ENCODE data around the gene F10. TPM values are rescaled to one million over a fixed set of nuclear protein-coding genes. Genes with fewer than 3 reads are reported as not detected.

Gene F10
- total and polyA plus RNA-seq, 9 of the 15 experiments (the other 6 are each of a cell fraction or from before 2014, with no cell fraction given) = 0.04 to 0.09 (median 0.07) TPM; not detected in 5

- in situ Hi-C loops (cut with MboI) = no loop called here
- H3K4me3 ChIP-seq = no peak overlapping the region
- FAIRE-seq = no peak
- H3K27me3 ChIP-seq (ENCODE audit: control insufficient read depth in 2 of 2, insufficient read depth in 2 of 2, low read length in 2 of 2) = no peaks in the 10 kb centered on the region
- H3K79me2 ChIP-seq (ENCODE audit: control insufficient read depth, insufficient read depth, low read length) = peaks cover 9% of the 10 kb centered on the region; the same call in 2 of the 3 replicates
- no peak overlapping the region for H3K4me2 ChIP-seq (ENCODE audit: insufficient read depth, low read length)
- no peak overlapping the region for H3K9ac ChIP-seq (ENCODE audit: insufficient read depth in 1 of 2, low read depth in 2 of 2, low read length in 2 of 2)
- WGBS (ENCODE audit: insufficient coverage, low coverage, missing lambda C conversion rate) = 89% methylated on average over 10 of the region's 13 CpGs
- intact Hi-C loops (cut with micrococcal nuclease) = no loop called here
- peaks cover 88% of the 10 kb centered on the region for H3K36me3 ChIP-seq (ENCODE audit: control insufficient read depth, insufficient read depth, low read length)
- peaks cover 3% of the 10 kb centered on the region for H3K9me1 ChIP-seq (ENCODE audit: control insufficient read depth, insufficient read depth, low read length)
- no TSS peak for BruUV-seq (replicated peaks)
- H4K20me1 ChIP-seq (replicated peaks; ENCODE audit: control insufficient read depth, insufficient read depth, low read length) = peaks cover 4% of the 10 kb centered on the region; the same call in 1 of the 2 replicates
- no peaks in the 10 kb centered on the region for H3K9me3 ChIP-seq (replicated peaks; ENCODE audit: control insufficient read depth, insufficient read depth, low read depth, low read length)
- POLR2A ChIA-PET = interaction anchor here (1.0 kb wide), 1 partner anchor 25 kb away, joined by 3 read pairs; no protein-coding TSS in a partner anchor
- CTCF ChIA-PET (ENCODE audit: low intra/inter-chr PET ratio) = no interaction called here
- no peak for ATAC-seq
- no peak overlapping the region for H2AFZ ChIP-seq (ENCODE audit: low read depth, low read length)
- H3K4me1 ChIP-seq (replicated peaks in 1 of 2; ENCODE audit: control insufficient read depth in 2 of 2, insufficient read depth in 2 of 2, low read length in 2 of 2) = peaks cover 0 to 3% of the 10 kb centered on the region in 2 experiments; a peak in 1 of 5 replicates
- H3K27ac ChIP-seq (ENCODE audit: extremely low read depth, low read depth, low read length) = no peak overlapping the region
- no peak for DNase-seq (ENCODE audit: extremely low read depth in 1 of 4, low spot score in 3 of 4)
- TF ChIP-seq FOXK1 (CRISPR knock-in tag; IDR thresholded peaks at IDR 0.05; ENCODE audit: borderline replicate concordance) = no peak
- TF ChIP-seq U2AF2 (optimal IDR thresholded peaks at IDR 0.05; ENCODE audit: low read depth, low read length) = no peak
- no peak for TF ChIP-seq DEAF1 (CRISPR knock-in tag; IDR thresholded peaks at IDR 0.05)
- TF ChIP-seq ZNF316 (IDR thresholded peaks at IDR 0.05) = no peak
- TF ChIP-seq MAFF (IDR thresholded peaks at IDR 0.05; ENCODE audit: low read length) = no peak
- TF ChIP-seq YY1 (IDR thresholded peaks at IDR 0.05; ENCODE audit: borderline replicate concordance in 1 of 3, control insufficient read depth in 1 of 3, extremely low read depth in 1 of 3, insufficient read depth in 3 of 3, insufficient read length in 1 of 3, insufficient replicate concordance in 2 of 3, low read depth in 1 of 3, low read length in 2 of 3) = no peak
- no peak for TF ChIP-seq NFATC3 (IDR thresholded peaks at IDR 0.05)
- TF ChIP-seq E2F8 (IDR thresholded peaks at IDR 0.05; ENCODE audit: low read depth, partially characterized antibody) = no peak
- no peak for TF ChIP-seq SNRNP70 (optimal IDR thresholded peaks at IDR 0.05; ENCODE audit: low read depth, low read length)
- TF ChIP-seq ZNF586 (CRISPR knock-in tag; conservative IDR thresholded peaks at IDR 0.05) = no peak
Measured at GRCh38 chr13:113186061-113186900, 63.7 kb downstream of the F10 start.

All from K562 (cell line).